GM12891 (cell line): ENCODE results near the gene KDM3A.

Experiments used
- PAX5 ChIP-seq: IDR thresholded peaks from 2 replicates; pipeline ENCODE4 v1.6.1; 2011; ENCODE audit warnings: low read length, moderate library complexity, mild to moderate bottlenecking; ENCODE audit not compliant: insufficient read depth, severe bottlenecking
- POLR2A ChIP-seq: IDR thresholded peaks from 2 replicates; pipeline ENCODE4 v1.6.1; 2011; ENCODE audit warnings: low read depth, low read length, control low read depth
- POLR2AphosphoS5 ChIP-seq: IDR thresholded peaks from 2 replicates; pipeline ENCODE4 v1.6.1; 2011; ENCODE audit warnings: low read depth, low read length, control low read depth
- SPI1 ChIP-seq: IDR thresholded peaks from 2 replicates; pipeline ENCODE4 v1.6.1; 2011; ENCODE audit warnings: low read depth, low read length, control low read depth
- TAF1 ChIP-seq: IDR thresholded peaks from 2 replicates; pipeline ENCODE4 v1.6.1; 2011; ENCODE audit warnings: low read depth, low read length, control low read depth

DNA sequence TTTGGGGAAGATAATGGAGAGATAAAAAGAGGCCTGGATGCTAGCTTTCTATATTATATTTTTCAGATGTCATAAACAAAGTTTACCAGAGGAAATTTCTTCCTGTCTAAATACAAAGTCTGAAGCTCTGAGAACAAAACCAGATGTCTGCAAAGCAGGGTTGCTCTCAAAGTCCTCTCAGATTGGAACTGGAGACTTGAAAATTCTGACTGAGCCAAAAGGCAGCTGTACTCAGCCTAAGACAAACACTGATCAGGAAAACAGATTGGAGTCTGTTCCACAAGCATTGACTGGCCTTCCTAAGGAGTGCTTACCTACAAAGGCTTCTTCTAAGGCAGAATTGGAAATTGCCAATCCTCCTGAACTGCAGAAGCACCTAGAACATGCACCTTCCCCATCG is 25.1 kb downstream of the KDM3A start:
- TF ChIP-seq POLR2A (no peak), TAF1 (no peak), POLR2AphosphoS5 (no peak), SPI1 (no peak), PAX5 (no peak)
